DOHH2 (cell line): ENCODE measurements around the gene POC1B.

Experiments used
- H3F3A ChIP-seq: fragments of 200-600 bp; sonication (generic), shearing (Covaris generic); 2 replicates; pipeline ENCODE4 v1.6.0; 2016; ENCODE audit warnings: antibody characterized with exemption, mild to moderate bottlenecking; ENCODE audit not compliant: control insufficient read depth, insufficient read depth
- H3K27ac ChIP-seq: fragments of 200-600 bp; sonication (generic); 2 replicates; pipeline ENCODE4 v1.5.1; 2014; ENCODE audit warnings: low read depth, mild to moderate bottlenecking, low read length, moderate library complexity
- H3K27me3 ChIP-seq: fragments of 200-600 bp; sonication (generic); 2 replicates; pipeline ENCODE4 v1.6.1; 2014; ENCODE audit warnings: mild to moderate bottlenecking, low read length, mixed read lengths; ENCODE audit not compliant: control insufficient read depth
- H3K36me3 ChIP-seq: fragments of 200-600 bp; sonication (generic); 2 replicates; pipeline ENCODE4 v1.6.1; 2014; ENCODE audit warnings: mild to moderate bottlenecking, low read length, moderate library complexity, mixed read lengths; ENCODE audit not compliant: control insufficient read depth
- H3K4me1 ChIP-seq: fragments of 200-600 bp; sonication (generic); 2 replicates; pipeline ENCODE4 v1.6.1; 2014; ENCODE audit warnings: mild to moderate bottlenecking, low read length, mixed read lengths; ENCODE audit not compliant: control insufficient read depth
- H3K4me2 ChIP-seq: fragments of 200-600 bp; sonication (generic); 2 replicates; pipeline ENCODE4 v1.6.0; 2014; ENCODE audit warnings: mild to moderate bottlenecking, low read length, moderate library complexity
- H3K4me3 ChIP-seq: fragments of 200-600 bp; sonication (generic); 2 replicates; pipeline ENCODE4 v1.5.1; 2014; ENCODE audit warnings: mild to moderate bottlenecking, low read length, mixed read lengths
- H3K79me2 ChIP-seq: fragments of 200-600 bp; sonication (generic); 2 replicates; pipeline ENCODE4 v1.6.1; 2014; ENCODE audit warnings: mild to moderate bottlenecking, low read length, mixed read lengths; ENCODE audit not compliant: control insufficient read depth
- H3K9me2 ChIP-seq: fragments of 200-600 bp; sonication (generic); replicated peaks from 2 replicates; pipeline ENCODE4 v1.6.1; 2014; ENCODE audit warnings: mild to moderate bottlenecking, low read length, mixed read lengths; ENCODE audit not compliant: control insufficient read depth
- H3K9me3 ChIP-seq: fragments of 200-600 bp; sonication (generic); 2 replicates; pipeline ENCODE4 v1.6.1; 2014; ENCODE audit warnings: antibody characterized with exemption, low read length, mixed read lengths; ENCODE audit not compliant: control insufficient read depth, insufficient read depth
- H4K20me1 ChIP-seq: fragments of 200-600 bp; sonication (generic); 2 replicates; pipeline ENCODE4 v1.6.0; 2014; ENCODE audit warnings: low read depth, mild to moderate bottlenecking, antibody characterized with exemption, low read length, moderate library complexity; ENCODE audit not compliant: control insufficient read depth, insufficient read depth
- EZH2phosphoT487 ChIP-seq: fragments of 200-600 bp; sonication (generic); IDR thresholded peaks from 2 replicates; pipeline ENCODE4 v1.6.1; 2017; ENCODE audit warnings: borderline replicate concordance, mild to moderate bottlenecking, antibody characterized with exemption, low read length, moderate library complexity, mixed read lengths
- TF ChIP-seq, protein P1 (sequence below): fragments of 200-600 bp; sonication (generic); IDR thresholded peaks from one replicate; pipeline ENCODE4 v1.5.1; 2014; ENCODE audit warnings: antibody characterized with exemption, mild to moderate bottlenecking, low read depth, low read length; ENCODE audit not compliant: poor library complexity, severe bottlenecking

The POC1B gene

DNA sequence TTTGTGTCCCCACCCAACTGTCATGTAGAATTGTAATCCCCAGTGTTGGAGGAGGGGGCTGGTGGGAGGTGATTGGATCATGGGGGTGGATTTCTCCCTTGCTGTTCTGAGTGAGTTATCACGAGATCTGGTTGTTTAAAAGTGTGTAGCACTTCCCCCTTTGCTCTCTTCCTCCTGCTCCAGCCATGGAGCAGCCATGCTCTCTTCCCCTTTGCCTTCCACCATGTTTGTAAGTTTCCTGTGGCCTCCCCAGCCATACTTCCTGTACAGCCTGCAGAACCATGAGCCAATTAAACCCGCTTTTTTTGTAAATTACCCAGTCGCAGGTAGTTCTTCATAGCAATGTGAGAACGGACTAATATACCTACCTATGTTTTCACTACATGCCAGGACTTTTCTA is 2.6 kb upstream of the POC1B start:
- peaks cover 15% of the 10 kb centered on the region for H3F3A ChIP-seq
- peak overlapping the region; percentile 40 for H3K4me2 ChIP-seq
- no peaks in the 10 kb centered on the region for H3K9me2 ChIP-seq
- H3K27me3 ChIP-seq: no peaks in the 10 kb centered on the region
- TF ChIP-seq, protein P1, sequence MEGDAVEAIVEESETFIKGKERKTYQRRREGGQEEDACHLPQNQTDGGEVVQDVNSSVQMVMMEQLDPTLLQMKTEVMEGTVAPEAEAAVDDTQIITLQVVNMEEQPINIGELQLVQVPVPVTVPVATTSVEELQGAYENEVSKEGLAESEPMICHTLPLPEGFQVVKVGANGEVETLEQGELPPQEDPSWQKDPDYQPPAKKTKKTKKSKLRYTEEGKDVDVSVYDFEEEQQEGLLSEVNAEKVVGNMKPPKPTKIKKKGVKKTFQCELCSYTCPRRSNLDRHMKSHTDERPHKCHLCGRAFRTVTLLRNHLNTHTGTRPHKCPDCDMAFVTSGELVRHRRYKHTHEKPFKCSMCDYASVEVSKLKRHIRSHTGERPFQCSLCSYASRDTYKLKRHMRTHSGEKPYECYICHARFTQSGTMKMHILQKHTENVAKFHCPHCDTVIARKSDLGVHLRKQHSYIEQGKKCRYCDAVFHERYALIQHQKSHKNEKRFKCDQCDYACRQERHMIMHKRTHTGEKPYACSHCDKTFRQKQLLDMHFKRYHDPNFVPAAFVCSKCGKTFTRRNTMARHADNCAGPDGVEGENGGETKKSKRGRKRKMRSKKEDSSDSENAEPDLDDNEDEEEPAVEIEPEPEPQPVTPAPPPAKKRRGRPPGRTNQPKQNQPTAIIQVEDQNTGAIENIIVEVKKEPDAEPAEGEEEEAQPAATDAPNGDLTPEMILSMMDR: no peak
- no peak for TF ChIP-seq EZH2phosphoT487
- H3K27ac ChIP-seq: no peak overlapping the region
- no peaks in the 10 kb centered on the region for H3K9me3 ChIP-seq
- peaks cover 31% of the 10 kb centered on the region for H3K4me1 ChIP-seq
- H4K20me1 ChIP-seq: no peaks in the 10 kb centered on the region
- H3K79me2 ChIP-seq: peaks cover 22% of the 10 kb centered on the region
- H3K36me3 ChIP-seq: peaks cover 8% of the 10 kb centered on the region
- no peak overlapping the region for H3K4me3 ChIP-seq

DNA sequence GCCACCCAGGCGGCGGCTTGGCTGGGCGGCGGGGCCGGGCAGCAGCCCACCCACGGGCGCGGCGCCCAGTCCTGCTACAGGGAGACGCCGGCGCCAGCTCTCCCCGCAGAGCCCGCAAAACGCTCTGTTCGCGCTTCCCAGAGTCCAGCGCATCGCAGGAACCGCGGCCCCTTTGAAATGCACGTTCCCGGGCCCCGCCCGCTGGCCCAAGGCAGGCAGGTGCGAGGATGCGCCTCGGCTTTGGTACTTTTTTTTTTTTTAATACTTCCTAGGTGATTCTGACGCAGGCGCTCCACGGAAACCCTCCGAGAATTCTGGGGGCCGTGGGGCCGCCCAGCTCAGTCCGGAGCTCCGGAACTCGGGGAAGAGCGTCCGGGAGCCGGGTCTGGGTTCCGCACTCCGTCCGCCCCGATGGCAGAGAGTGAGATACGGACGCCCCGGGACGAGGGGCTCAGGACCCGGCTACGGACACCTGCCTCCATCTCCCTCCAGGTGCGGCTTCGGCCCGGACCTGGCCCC is 483 bp downstream of the POC1B start:
- Histone ChIP-seq H3K79me2 (peaks cover 47% of the 10 kb centered on the region), H3K4me1 (peaks cover 45% of the 10 kb centered on the region), H3K4me3 (peak overlapping the region; percentile 97), H3K27me3 (no peaks in the 10 kb centered on the region), H3K9me2 (no peaks in the 10 kb centered on the region), H3F3A (peaks cover 15% of the 10 kb centered on the region), H4K20me1 (no peaks in the 10 kb centered on the region), H3K9me3 (no peaks in the 10 kb centered on the region), H3K36me3 (peaks cover 28% of the 10 kb centered on the region), H3K4me2 (peak overlapping the region; percentile 87), H3K27ac (peak overlapping the region; percentile 64)
- TF ChIP-seq, protein P1: no peak
- TF ChIP-seq EZH2phosphoT487: no peak

DNA sequence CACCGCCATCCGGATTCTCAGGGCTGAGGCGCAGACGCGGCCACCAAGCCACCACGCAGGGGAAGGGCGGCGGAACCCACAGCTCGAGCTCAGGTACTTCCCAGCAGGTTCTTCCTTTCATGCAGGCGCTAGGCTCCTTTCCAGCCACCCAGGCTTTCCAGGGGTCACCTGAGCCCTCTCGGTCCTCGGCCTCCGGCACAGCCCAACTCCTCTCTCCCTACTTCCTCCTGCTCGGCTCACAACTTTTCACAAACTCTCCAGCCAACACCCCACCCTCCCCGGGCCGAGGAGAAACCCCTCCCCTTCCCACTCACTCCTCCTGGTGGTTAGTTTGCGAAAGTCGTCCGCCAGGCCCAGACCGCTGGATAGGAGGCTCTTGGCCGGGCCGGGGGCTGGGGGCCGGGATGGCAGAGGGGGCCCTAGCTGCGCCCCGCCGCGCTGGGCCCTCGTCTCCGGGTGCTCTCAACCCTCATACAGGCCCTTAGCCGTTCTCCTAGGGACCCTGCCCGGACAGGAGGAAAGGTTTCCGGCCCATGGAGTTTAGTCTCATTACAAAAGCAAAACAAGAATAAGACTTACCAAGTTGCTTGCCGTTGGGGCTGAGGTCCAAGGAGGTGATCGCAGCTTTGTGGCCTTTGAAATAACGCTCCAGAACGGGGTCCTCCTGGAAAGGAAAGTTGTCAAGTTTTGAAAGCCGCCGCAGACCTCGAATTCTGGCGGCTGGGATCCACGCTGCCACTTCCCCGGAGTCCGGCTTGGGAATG is 1.1 kb downstream of the POC1B start, which contains the start of gene GALNT4:
GALNT4 (minus strand) TSS at position 256 of the 764 bp plus-strand sequence; CDS start at position 9, 247 bp downstream.
- peak within 1 kb of the TSS; percentile 97 for H3K4me3 ChIP-seq
- peak within 1 kb of the TSS; percentile 64 for H3K27ac ChIP-seq
- H3K4me2 ChIP-seq: peak within 1 kb of the TSS; percentile 87
- no peaks in the 10 kb centered on the region for H3K27me3 ChIP-seq
- no peaks in the 10 kb centered on the region for H4K20me1 ChIP-seq
- peaks cover 45% of the 10 kb centered on the region for H3K4me1 ChIP-seq
- no peaks in the 10 kb centered on the region for H3K9me3 ChIP-seq
- peaks cover 52% of the 10 kb centered on the region for H3K79me2 ChIP-seq
- H3K36me3 ChIP-seq: peaks cover 28% of the 10 kb centered on the region
- H3K9me2 ChIP-seq: no peaks in the 10 kb centered on the region
- TF ChIP-seq, protein P1: peak; percentile 60
- TF ChIP-seq EZH2phosphoT487: no peak
- H3F3A ChIP-seq: peaks cover 15% of the 10 kb centered on the region
